ENCODE data around the gene TRIM7.

Gene TRIM7

DNA sequence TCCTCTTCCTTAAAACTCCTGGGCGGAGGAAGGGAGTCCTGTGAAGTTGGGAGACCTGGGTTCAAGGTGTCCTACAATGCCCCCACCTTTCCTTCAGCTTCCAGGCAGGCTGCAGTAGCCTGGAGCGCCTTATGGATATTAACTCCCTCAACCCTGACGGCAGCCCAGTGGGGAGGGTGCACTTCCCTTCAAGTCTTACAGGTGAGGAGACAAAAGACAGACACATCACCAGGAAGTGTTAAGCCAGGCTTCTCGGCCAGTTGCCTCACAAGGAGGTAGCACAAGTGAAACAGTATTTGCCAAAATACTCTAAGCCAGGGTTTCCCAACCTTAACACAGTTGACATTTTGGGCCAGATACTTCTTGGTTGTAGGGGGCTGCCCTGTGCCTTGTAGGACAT, 4.2 kb downstream of the TRIM7 start:
- H3K27ac ChIP-seq: no peak overlapping the region
- no peak for TF ChIP-seq ZFX (IDR thresholded peaks at IDR 0.05)
- TF ChIP-seq, protein P1, sequence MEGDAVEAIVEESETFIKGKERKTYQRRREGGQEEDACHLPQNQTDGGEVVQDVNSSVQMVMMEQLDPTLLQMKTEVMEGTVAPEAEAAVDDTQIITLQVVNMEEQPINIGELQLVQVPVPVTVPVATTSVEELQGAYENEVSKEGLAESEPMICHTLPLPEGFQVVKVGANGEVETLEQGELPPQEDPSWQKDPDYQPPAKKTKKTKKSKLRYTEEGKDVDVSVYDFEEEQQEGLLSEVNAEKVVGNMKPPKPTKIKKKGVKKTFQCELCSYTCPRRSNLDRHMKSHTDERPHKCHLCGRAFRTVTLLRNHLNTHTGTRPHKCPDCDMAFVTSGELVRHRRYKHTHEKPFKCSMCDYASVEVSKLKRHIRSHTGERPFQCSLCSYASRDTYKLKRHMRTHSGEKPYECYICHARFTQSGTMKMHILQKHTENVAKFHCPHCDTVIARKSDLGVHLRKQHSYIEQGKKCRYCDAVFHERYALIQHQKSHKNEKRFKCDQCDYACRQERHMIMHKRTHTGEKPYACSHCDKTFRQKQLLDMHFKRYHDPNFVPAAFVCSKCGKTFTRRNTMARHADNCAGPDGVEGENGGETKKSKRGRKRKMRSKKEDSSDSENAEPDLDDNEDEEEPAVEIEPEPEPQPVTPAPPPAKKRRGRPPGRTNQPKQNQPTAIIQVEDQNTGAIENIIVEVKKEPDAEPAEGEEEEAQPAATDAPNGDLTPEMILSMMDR (conservative IDR thresholded peaks at IDR 0.05): no peak

DNA sequence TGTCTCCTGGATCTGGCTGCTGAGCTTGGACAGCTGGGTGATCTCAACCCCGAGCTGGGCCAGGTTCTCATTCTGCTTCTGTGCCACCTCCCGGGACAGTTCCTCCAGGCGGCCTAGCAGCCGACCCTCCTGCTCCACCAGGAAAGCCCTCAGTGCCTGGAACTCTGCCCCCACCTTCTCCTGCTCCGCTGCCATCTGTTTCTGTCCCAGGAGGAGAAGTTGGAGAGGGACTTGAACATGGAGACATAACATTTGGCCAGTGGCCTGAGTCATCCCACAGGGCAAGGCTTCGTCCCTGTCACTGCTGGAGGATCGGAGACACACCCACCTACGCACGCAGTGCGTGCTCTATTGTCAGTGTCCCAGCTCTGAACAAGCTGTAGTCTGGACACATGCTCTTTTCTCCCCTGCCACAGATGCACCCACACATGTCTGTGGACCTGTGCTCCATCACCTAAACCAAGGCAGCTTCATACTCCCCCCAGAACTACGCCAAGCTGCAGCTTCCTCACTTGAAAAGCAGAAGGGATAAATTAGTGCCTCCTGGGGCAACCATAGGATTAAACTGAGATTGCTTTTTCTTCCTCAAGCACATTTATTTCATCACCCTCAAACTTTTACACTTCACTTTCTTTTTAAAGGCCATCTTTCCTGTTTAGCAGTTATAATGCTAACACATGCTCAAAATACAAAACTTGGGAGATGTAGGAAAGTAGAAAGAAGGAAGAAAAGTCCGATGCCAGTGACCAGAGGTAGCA, 4.9 kb downstream of the TRIM7 start:
- TF ChIP-seq ZFX (IDR thresholded peaks at IDR 0.05): no peak
- TF ChIP-seq, protein P1 (conservative IDR thresholded peaks at IDR 0.05): no peak
- H3K27ac ChIP-seq: no peak overlapping the region

DNA sequence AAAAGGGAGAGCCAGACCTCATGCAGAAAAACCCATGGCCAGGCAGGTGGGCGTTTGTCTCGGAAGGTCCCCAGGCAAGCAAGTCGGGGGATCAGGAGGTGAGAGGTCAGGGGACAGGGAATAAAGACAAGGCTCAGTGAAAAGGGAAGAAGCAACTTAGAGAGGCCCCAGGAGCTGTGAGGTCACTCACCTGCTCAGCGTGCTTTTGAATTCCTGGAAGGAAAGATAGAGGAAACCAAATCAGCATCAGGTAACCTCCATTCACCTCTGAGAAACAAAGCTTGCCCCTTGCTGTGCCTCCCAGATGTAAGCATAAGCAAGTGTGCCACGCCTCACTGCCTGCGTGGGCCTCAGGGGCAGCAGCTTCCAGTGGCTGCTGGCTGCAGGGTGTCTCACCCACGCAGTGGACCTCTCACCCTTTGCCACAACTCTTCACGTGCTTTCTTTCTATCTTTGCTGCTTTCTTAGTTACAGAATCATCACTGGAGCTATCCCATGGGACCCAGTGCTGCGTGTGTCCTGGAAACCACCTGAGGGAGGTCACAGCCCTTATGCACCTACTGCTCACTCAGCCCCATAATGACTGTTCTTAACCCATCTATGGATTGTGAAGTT, 6.0 kb downstream of the TRIM7 start:
- no peak overlapping the region for H3K27ac ChIP-seq

DNA sequence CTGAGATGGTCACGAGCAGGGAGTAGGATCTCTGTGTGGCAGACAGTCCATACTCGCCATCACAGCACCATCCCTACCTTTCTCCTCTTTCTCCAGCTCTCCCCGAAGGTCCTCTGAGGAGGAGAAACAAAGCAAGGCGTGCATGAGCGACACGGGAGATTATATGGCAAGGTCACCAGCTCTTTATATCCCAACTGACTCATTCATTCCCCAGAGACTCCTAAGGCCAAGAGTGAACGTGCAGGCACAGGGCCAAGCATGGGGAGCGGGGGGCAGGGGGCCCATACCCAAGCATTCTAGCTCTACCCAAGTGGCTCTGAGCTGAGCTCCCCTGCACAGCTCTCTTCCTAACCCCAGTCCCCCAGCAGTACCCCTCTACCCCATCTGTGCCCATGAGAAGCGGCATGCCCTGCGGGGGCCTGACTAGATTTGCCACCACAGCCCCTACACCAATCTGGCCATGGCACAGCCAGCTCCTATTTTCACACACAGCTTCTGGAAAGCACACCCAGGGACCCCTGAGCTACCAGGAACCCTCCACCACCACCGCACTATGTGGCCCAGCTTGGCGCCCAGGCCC, 6.8 kb downstream of the TRIM7 start:
- TF ChIP-seq, protein P1 (conservative IDR thresholded peaks at IDR 0.05): no peak
- no peak for TF ChIP-seq ZFX (IDR thresholded peaks at IDR 0.05)
- H3K27ac ChIP-seq: no peak overlapping the region

More for the DNA sequence above, 6.0 kb downstream of the TRIM7 start:
- no peak for TF ChIP-seq ZFX (IDR thresholded peaks at IDR 0.05)
- TF ChIP-seq, protein P1 (conservative IDR thresholded peaks at IDR 0.05): no peak

DNA sequence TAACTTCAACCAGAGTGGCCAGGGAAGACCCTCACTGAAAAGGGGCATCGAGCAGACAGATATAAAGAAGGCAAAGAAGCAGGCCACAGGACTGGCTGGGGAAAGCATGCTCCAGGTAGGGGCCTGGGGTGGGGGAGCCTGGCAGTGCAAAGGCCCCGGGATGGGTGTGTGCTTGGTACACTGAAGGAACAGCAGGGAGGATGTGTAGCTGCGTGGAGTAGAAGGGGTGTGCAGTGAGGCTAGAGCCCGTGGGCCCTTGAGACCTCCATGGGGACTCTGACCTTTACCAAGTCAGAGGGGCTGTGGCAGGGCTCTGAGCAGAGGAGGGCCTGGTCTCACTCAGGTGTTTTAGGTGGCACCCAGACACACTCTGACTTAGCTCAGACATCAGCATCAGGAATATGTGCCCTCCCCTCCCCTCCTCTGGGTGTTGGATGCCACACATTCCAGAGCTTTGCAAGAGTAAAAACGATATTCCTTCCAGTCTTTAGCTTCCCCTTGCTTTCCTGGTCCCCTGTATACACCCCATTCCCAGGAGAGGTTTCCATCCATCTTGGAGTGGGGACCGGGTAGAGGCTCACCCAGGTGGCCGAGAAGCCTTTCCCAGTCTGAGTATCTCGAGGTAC, 7.6 kb downstream of the TRIM7 start:
- TF ChIP-seq, protein P1 (conservative IDR thresholded peaks at IDR 0.05): no peak
- TF ChIP-seq ZFX (IDR thresholded peaks at IDR 0.05): no peak
- no peak overlapping the region for H3K27ac ChIP-seq

DNA sequence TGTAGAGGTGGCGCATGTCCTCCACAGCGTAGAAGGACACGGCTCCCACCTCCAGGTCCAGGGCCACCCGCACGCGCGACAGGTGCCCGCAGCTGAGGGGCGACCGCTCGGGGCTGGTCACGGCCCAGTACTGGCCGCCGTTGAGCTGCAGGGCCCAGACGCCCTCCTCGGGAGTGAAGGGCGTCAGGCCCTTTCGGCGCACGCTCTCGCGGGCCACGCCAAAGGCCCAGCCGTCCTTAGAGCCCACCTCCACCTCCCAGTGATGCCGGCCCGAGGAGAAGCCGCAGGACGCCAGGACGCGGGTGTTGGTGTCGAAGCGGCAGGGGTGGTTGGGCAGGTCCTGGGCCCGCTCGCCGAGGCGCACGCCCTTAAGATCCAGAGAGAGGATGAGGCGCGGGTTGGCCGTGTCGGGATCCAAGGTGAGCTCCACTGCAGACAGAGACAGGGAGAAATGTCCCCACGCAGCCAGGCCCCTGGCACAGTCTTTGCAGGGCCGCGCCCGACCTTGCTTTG, 9.7 kb downstream of the TRIM7 start:
- TF ChIP-seq, protein P1 (conservative IDR thresholded peaks at IDR 0.05): no peak
- TF ChIP-seq ZFX (IDR thresholded peaks at IDR 0.05): no peak

More for the DNA sequence above, 9.7 kb downstream of the TRIM7 start:
- no peak overlapping the region for H3K27ac ChIP-seq

Measured in C4-2B (cell line).